Stimulated activated CD4-positive, alpha-beta T cell treated with anti-CD3 and anti-CD28 coated beads, TNF-alpha, amount 100 ng/mL, for 1 hour (primary cell): Measurements from ENCODE around the gene DNAH6.

ENCODE experiments used
- DNase-seq, 3 donors: peaks; one replicate each; pipeline ENCODE4 v3.0.0-alpha.2; 2020; ENCODE audit warnings: low read depth in 3 of 3, low spot score in 1 of 3

The DNAH6 gene

DNA sequence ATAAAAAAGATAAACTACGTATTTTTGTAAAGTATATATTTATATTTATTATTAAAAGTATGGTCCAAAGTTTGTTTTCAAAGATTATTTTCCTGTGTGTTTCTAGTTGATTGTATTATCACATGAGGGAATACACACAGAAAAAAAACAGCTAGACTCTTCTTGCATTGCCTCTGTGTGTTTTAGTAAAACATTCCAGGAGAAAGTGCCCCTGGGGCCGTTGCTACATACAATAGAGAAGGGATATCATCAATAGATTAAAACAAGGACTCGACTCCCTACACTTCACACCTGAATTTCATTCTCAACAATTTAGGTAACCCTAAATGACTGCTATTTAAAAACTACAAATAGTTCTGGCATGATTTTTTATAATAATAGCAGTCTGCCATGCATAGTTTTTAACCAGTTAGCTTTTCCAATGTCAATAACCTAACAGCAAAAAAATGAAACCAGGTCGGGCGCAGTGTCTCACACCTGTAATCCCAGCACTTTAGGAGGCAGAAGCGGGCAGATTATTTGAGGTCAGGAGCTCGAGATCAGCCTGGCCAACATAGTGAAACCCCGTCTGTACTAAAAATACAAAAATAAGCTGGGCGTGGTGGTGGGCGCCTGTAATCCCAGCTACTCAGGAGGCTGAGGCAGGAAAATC is 171.3 kb downstream of the DNAH6 start:
- DNase-seq: no peak

DNA sequence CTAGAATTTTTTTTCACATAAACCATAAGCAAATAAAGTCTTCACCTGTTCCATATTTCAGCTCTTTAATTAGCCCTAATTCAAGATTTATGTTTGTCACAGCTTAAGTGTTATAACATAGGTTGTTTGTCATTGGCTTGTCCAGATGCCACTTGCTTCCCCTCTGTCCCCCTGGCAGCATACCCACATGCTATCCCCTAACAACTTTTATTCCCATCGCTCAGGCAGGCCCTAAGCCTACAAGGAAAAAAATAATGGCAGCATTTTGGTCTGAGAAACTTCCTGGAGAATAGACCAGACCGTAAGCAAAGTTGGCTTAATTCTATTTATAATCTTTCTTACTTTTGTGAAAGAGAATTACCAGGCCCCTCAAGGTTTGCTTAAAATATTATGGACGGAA is 173.9 kb downstream of the DNAH6 start:
- DNase-seq: no peak

DNA sequence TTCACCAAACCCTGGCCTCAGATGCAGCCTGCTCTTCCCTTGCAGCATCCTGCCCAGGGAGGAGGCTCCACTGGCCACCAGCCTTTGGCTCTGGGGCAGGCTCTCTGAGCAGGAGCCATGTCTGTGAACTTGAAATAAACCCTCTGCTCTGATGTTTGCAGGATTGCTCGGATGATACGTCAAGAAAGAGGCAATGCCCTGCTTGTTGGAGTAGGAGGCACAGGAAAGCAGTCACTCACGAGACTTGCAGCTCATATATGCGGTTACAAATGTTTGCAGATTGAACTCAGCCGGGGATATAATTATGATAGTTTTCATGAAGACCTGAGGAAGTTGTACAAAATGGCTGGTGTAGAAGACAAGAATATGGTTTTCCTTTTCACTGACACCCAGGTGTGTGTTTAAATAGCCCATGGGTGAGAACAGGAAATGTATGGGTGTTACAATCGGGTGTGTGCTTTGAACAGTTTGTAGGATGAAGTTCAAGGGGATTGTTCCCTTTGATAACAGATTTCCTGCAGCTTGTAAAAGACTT is 177.9 kb downstream of the DNAH6 start:
- DNase-seq: no peak

DNA sequence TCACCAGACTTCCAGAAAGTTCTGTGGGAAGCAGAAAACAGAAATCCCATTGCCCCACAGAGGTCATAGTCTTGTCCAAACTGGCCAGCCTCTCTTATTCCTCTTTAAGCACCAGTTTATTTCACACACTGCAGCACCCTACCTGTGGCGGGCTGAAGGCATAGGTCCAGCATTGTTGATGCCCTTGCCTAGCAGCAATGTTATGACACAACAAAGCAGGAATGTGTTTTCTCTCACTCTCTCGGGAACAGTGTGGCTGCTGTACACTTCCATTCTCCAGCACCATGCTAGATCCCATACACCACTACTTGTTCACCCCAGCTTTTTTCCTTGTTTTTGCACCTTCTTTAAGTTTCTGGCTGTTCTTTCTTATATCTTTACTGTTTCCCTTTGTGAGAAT is 181.6 kb downstream of the DNAH6 start:
- no peak for DNase-seq

DNA sequence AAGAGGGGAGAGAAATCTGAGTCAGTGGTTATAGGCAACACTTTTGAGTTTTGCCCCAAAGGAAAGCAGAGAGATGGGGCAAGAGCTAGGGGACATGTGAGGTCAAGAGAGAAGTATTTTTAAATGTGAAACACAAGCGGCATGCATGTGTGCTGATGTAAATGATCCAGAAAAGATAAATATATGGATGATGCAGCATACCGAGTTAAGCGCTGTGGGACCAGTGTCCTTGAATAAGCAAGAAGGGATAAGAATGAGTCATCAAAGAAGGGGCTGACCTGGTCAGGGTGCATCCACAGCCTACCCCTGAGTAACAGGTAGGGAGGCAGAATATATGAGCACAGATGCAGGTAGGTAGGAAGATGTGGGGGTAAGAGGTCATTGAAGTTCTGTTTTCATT is 183.7 kb downstream of the DNAH6 start:
- DNase-seq: no peak

DNA sequence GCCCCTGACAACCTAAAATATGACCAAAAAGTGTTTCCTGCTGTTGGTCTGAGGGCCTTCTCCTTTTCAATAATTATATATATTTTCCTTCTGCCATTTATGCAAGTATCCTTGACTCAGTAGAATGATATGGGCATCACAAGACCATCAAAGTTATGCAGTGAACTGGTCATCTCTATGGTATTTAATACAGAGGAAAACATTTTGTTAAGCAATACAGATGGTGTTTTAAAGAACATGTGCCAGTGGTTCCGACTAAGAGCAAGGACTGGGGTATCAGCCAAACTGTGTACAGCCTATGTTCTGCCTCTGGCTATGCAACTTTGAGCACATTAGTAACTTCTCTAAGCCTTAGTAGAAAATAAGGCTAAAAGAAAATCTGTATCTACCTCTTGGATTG is 185.6 kb downstream of the DNAH6 start:
- DNase-seq: no peak

DNA sequence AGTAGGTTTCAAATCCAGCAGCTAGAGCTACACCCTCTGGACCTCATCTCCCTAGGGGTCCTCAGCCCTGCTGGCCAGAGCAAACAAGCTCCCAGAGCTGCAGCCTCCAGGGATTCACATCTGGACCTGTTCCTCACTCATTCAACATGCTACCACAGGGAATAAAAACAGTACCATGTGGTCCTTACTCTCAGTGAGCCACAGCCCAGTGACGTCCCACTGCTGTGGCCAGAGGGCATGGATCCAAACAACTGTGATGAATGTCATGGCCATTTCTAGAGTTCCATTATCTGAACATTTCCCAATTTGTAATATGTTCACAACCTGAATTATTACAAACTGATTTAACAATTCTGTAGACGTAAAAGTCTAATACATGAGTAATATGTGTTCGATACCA is 186.6 kb downstream of the DNAH6 start:
- DNase-seq: no peak

DNA sequence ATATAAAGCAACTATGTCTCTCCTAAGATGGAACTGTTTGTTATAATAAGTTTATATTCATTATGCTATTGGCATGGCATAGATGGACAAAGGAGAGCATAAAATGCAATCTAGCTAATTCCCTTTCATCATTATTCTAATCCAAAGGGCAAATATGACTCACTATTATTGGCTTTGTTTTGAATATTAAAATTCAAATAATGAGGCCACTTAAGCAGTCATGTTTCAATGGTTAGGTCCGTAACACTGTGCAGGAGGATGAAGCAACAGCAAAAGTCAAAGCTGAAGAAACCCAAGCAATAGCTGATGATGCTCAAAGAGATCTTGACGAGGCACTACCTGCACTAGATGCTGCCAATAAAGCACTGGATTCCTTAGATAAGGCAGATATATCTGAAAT is 187.5 kb downstream of the DNAH6 start:
- no peak for DNase-seq

DNA sequence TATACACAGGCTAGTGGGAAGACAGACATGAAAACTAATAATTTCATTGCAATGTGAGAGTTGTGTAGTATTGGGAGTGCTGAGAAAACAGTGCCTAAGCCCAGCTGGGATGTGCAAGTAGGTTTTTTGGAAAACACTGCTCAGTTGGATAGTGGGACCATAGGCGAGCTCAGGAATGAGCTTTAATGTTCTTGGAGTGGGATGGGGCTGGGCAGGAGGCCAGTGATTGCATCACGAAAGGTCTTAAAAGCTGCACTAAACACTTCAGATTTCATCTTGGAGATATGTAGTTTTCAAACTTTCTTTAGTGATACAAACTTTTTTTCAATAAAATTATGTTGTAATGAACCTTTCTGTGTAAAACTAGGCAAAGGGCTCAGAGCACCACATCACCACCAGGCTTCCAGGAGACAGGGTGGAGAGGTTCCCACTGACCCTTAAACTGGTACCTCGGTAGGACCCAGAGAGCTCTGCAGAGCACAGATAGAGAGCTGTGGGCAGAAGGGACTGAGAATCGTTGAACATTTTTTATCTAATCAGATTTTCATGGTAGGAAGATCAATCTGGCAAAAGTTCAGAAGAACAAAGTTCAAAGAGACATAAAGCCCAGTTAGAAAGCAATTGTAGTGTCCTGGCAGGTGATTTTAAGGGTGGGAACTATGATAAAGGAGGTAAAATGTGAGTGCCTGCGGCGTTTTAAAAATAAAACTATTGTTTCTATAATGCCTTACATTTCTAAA is 188.4 kb downstream of the DNAH6 start:
- DNase-seq: no peak

DNA sequence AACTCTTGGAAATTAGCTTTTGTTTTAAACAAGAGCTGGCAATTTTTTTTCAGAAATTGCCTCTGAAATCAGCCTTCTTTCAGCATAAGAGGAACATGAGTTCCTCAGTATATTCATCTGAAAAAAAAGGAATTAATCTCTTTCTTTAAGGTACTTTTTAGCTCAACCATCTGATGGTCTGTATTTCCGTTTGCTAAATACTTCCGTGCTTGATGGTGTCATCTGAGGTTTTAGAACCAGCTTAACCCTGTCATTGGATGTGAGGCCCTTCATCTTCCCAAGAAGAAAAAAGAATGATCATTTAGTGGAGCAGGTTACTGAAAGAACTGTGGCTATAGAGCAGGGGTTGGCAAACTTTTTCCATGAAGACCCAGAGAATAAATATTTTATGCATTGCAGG is 189.6 kb downstream of the DNAH6 start:
- DNase-seq: no peak

DNA sequence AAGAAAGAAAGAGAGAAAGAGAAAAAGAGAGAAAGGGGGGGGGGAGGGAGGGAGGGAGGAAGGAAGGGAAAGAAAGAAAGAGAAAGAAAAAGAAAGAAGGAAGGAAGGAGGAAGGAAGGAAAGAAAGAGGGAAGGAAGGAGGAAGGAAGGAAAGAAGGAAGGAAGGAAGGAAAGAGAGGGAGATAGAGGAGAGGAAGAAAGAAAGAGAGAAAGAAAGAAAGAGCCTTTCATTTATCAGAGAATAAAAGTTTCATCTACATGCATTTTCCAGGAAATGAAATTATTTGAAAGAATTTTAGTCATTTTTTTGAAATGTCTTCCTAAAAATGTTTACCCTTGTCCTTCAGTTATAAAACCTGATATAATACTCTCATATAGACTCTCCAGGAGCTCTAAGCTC is 192.1 kb downstream of the DNAH6 start:
- no peak for DNase-seq

DNA sequence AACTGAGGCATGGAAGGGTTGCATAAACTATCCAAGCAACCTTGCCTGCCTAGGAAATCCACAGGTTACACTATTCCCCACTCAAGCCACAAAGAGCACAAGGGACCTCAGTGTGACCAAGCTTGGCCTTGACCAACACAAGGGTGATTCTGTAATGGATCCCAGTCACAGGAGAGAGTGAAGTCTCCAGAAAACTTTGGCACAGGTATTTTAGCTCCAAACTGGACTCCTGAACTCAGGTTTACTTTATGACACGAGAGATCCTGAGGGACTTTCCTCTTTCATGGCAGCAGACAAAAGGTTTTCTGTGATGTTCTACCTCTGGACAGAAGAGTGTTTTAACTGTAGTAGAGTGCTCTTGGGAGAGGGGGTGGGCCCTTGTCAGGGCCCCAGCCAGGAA is 195.4 kb downstream of the DNAH6 start:
- DNase-seq: no peak

DNA sequence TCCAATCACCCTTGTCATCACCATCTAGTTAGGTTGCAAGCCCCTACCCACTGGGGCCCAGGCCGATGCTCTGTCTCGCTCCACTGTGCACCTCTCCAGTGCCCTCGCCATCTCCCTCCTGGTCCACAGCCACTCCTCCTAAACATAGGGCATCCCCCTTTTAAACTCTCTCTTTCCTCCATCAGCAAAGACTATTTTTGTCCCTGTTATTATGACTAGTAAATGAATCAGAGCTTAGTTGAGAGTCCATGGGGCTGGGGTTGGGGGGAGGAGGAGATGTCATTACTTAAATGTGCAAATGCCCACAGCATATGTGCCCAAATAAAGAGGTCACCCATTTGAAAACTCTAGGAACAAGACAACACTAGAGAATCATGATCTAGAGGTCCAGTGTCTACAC is 197.1 kb downstream of the DNAH6 start:
- no peak for DNase-seq

DNA sequence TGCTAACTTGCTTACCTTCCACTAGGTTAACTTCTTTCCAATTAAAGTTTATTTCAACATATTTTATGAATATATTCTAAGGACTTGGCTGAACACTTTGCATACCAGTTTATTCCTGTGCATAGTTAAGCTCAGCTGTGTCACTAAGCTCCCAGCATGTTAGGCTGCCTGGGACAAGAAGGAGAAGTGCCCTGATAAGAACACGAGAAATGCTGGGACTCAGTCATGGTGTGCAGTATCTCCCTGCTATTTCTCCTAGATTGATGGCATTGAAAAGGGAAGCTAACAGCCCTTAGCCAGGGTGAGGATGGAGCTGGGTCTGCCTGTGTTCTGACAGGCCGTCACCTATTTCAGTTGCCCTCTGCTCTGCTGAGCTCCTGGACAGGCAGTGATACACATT is 200.3 kb downstream of the DNAH6 start:
- no peak for DNase-seq

DNA sequence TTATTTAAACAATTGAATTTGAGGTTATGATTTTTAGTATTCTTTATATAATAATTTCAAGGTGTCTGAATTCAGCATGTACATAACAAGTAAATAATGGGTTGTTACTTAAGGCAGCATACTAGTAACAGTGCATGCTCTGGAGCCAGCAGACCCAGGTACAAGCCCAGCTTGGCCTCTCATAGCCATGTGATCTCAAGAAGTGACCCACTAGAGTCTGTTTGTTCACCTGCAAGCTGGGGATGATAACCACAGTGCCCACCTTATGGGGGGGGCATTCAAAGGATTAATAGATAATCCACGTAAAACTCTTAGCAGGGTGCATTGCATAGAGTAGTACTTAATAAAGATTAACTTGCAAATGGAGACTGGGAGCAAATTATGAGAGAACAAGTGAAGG is 201.0 kb downstream of the DNAH6 start:
- no peak for DNase-seq

DNA sequence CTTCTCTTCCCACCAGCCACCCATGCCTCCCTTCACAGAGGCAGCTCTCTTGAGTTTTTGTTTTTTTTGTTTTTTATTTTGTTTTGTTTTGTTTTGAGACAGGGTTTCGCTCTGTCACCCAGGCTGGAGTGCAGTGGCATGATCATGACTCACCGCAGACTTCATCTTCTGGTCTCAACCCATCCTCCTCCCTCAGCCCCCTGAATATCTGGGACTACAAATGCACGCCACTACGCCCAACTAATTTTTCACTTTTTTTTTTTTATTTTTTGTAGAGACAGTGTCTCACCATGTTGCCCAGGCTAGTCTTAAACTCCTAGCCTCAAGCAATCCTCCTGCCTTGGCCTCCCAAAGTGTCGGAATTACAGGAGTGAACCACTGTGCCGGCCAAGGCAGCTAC is 203.1 kb downstream of the DNAH6 start:
- no peak for DNase-seq

DNA sequence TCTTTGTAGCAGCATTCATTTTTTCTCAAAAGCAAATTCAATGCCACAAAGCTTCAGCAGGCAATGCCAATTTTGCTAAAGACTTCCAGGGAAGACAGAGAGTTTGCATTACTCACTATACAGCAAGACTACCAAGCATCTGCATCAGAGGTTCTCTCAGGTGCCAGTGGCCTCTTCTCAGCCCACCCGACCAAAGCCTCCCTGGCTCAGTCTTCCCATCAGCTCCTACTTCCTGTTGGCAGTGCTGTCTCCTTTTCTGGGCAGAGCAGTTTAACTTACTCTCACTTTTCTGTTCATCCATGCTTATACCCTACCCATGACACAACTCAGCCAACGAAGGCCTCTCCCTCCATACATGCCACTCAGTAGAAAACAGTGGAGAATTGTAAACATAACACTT is 207.5 kb downstream of the DNAH6 start:
- DNase-seq: no peak

DNA sequence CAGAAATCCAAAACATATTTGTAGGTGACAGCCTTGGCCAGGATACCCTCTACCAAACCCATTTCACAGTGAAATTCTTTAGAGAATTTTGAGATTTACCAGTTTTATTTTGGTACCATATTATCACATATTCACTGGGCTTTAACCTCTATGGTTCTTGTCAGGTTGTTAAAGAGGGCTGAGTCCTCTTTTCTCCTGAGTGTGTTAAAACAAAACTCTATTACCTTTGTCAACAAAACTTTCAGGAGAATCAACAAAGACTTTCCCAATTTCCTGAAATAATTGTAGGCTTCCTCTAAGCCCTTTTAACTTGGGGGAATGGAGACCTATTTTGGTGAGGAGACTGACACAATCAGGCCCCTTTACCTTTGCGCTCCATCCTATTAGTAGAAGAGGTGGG is 209.4 kb downstream of the DNAH6 start:
- no peak for DNase-seq

DNA sequence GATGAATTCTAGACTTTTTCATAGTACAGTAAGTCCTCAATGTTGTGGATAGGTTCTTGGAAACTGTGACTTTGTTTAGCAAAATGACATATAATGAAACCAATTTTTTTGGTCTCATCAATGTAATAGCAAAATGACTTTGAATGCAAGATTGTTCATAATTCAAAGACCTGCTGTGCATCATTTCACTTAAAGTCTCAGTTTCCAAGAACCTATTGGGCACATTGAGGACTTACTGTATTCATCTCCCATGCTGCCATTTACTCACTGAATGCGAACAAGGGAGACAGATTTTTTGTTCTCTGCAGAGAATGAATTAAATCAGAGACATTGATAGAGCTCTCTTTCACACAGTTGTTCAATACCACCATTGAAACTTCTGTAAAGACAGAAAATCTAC is 211.0 kb downstream of the DNAH6 start:
- DNase-seq: no peak

DNA sequence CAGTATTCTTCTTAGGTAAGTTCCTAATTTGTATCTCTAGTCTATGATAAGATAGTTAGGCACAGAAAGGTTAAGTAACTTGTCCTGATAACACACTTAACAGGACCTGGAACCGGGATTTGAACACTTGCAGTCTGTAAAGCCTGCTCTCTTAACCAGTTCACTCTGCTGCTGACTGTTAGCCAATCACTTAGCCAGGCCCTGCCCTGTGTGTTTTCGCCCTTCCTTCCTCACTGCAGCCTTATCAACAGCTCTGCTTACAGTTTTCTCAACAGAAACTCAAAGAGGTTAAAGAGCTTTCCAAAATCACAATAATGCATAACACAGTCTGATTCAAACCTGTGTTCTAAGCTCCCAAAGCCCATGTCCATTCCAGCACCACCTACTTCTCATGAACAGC is 212.9 kb downstream of the DNAH6 start:
- DNase-seq: no peak

DNA sequence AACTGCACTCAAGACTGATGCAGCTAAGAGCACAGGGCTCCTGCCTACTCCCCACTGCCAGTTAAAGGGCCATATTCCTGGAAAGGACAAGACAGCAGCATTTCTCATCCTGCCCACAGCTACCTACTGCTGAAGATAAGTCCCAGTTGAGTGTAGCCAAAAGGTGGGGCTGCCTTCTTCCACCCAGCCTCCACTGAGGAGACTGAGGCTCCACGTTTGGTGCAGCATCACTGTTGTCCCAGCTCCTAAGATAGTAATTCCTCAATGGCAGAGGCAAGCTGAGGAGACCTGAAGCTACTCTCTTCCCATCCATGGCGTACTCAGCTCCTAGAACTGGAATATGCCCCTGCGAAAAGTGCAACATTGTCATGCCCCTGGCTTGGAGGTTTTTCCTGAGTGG is 214.9 kb downstream of the DNAH6 start:
- no peak for DNase-seq

DNA sequence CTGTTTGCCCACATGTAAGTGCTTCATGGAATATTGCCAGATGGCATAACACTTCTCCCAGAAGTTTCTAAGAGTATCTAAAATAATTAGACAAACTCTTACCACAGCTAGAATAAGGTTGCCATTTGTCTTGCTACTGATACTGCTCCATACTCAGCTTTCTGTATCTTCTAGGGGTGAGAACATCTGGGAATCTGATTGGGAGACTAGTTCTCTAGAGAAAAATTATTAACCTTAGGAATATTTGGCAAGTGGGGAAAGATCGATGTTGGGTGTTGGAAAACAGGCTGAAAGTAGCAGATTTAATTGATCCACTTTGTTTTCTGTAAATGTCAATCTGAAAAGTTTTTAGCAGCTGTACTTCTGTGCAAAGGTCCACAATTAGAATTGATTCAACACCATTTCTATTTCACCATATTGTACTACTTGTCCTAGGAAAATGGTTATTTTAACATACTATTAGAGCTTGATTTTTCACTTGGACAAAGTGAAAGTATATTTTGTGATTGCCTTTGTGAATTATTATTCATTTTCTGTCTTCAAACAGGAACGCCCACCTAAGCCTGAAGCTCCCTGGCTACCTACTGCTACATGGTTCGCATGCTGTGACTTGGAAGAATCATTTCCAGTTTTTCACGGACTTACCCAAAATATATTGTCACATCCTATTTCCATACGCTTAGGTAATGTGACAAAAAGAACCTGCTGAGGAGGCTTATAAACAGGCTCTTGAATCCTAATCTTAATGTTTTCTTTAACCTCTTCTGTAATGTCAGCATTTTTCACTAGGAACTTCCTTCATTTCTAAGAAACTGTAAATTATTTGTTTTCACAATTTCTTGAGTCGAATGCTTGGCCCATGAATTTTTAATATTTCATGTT is 216.8 kb downstream of the DNAH6 start:
- no peak for DNase-seq
